HepG2 (cell line): ENCODE results near the gene COLEC12. TPM values are rescaled to one million over a fixed set of nuclear protein-coding genes. Genes with fewer than 3 reads are reported as not detected.

Experiments used
- ATAC-seq: fragments of 200-7000 bp; cut with Tn5 transposase; 3 replicates; pipeline ENCODE4 v1.9.1; 2020; ENCODE audit warnings: mild to moderate bottlenecking, moderate library complexity
- BruUV-seq: library from RNA; stranded (reverse); fragments of 400-500 nt; replicated peaks from 2 replicates; lab custom pipeline; 2021; lab: Mats Ljungman, UMichigan
- CTCF ChIA-PET: fragments of 300-600 bp; formaldehyde crosslinking; extraction: SDS; loops from one replicate; lab custom pipeline; 2021; ENCODE audit warnings: low total read pairs, inconsistent platforms, low intra/inter-chr PET ratio; lab: Yijun Ruan, JAX
- POLR2A ChIA-PET: fragments of 350-600 bp; sonication (Branson Sonifier 250); formaldehyde crosslinking; loops from one replicate; lab custom pipeline; 2020; ENCODE audit warnings: antibody characterized with exemption, inconsistent platforms; lab: Yijun Ruan, JAX
- DNase-seq: peaks from one replicate; pipeline ENCODE4 v3.0.0-alpha.2; 2015; ENCODE audit warnings: low spot score
- FAIRE-seq: peaks from 3 replicates; lab custom pipeline; 2011; peaks lifted over from hg19 to GRCh38; lab: Jason Lieb, UNC
- H2AFZ ChIP-seq: one replicate; pipeline ENCODE4 v1.6.1; 2011; ENCODE audit warnings: low read length, inconsistent platforms
- H3K27ac ChIP-seq: fragments of 300-600 bp; 3 replicates; pipeline ENCODE4 v1.8.0; 2011; ENCODE audit warnings: mixed run types, mild to moderate bottlenecking, mixed read lengths, low read length, inconsistent platforms; ENCODE audit not compliant: insufficient read depth; ENCODE audit errors: extremely low read length
- H3K27me3 ChIP-seq, 2 experiments: fragments of 200-600 bp in 1 of 2; 2 replicates in 1 of 2; 3 replicates in 1 of 2; pipeline versions ENCODE4 v1.6.0 to v1.8.0; 2011; ENCODE audit warnings: low read length in 2 of 2, mild to moderate bottlenecking in 2 of 2, moderate library complexity in 2 of 2, inconsistent platforms in 1 of 2; ENCODE audit not compliant: insufficient read depth in 2 of 2, control insufficient read depth in 1 of 2
- H3K36me3 ChIP-seq, 2 experiments: fragments of 200-600 bp in 1 of 2; replicated peaks in 1 of 2; 2 replicates in 1 of 2; 3 replicates in 1 of 2; pipeline versions ENCODE4 v1.5.1 to v1.8.0; 2011; ENCODE audit warnings: low read length in 2 of 2, inconsistent platforms in 1 of 2; ENCODE audit not compliant: insufficient read depth in 2 of 2, control insufficient read depth in 1 of 2
- H3K4me1 ChIP-seq: 2 replicates; pipeline ENCODE4 v1.5.1; 2012; ENCODE audit warnings: low read length, inconsistent platforms; ENCODE audit not compliant: insufficient read depth
- H3K4me2 ChIP-seq: 2 replicates; pipeline ENCODE4 v1.6.0; 2011; ENCODE audit warnings: low read depth, low read length, inconsistent platforms
- H3K4me3 ChIP-seq, 3 experiments: fragments of 200-600 bp in 1 of 3; sonication (generic), shearing (Covaris generic) in 1 of 3; replicated peaks in 1 of 3; 2 replicates each; pipeline ENCODE4 v1.5.1; 2011 to 2016; ENCODE audit warnings: low read length in 3 of 3, inconsistent platforms in 2 of 3, low read depth in 2 of 3, mild to moderate bottlenecking in 2 of 3, control low read depth in 1 of 3, mixed read lengths in 1 of 3; ENCODE audit not compliant: insufficient read depth in 1 of 3
- H3K79me2 ChIP-seq: one replicate; pipeline ENCODE4 v1.6.1; 2011; ENCODE audit warnings: low read length, inconsistent platforms; ENCODE audit not compliant: insufficient read depth
- H3K9ac ChIP-seq: 2 replicates; pipeline ENCODE4 v1.6.0; 2011; ENCODE audit warnings: mild to moderate bottlenecking, low read depth, low read length, inconsistent platforms; ENCODE audit not compliant: insufficient read depth
- H3K9me3 ChIP-seq: 2 replicates; pipeline ENCODE4 v1.5.1; 2012; ENCODE audit warnings: mild to moderate bottlenecking, low read length
- H4K20me1 ChIP-seq: 2 replicates; pipeline ENCODE4 v1.6.0; 2011; ENCODE audit warnings: inconsistent platforms, mild to moderate bottlenecking, low read length, moderate library complexity; ENCODE audit not compliant: insufficient read depth
- FOXJ3 ChIP-seq: sonication (generic); formaldehyde crosslinking; IDR thresholded peaks from 2 replicates; pipeline ENCODE4 v1.4.0; 2020; ENCODE audit warnings: missing genetic modification reagents, mild to moderate bottlenecking, borderline replicate concordance
- JUND ChIP-seq: sonication (generic); formaldehyde crosslinking; IDR thresholded peaks from 2 replicates; pipeline ENCODE4 v1.8.0; 2022; ENCODE audit warnings: mild to moderate bottlenecking, missing genetic modification reagents
- MBD4 ChIP-seq: IDR thresholded peaks from 2 replicates; pipeline ENCODE4 v1.6.1; 2012; ENCODE audit warnings: low read length, inconsistent platforms, borderline replicate concordance
- NFRKB ChIP-seq: fragments of 450-650 bp; IDR thresholded peaks from 2 replicates; pipeline ENCODE4 v1.6.1; 2017
- RXRB ChIP-seq: IDR thresholded peaks from 2 replicates; pipeline ENCODE4 v1.6.1; 2016; ENCODE audit warnings: borderline replicate concordance, missing genetic modification reagents, missing compliant biosample characterization
- SATB2 ChIP-seq: sonication (generic); formaldehyde crosslinking; IDR thresholded peaks from 2 replicates; pipeline ENCODE4 v1.5.0; 2020; ENCODE audit warnings: missing genetic modification reagents
- STAT5B ChIP-seq: sonication (generic); formaldehyde crosslinking; IDR thresholded peaks from 2 replicates; pipeline ENCODE4 v1.4.0; 2020; ENCODE audit warnings: missing genetic modification reagents
- TOPORS ChIP-seq: sonication (generic); formaldehyde crosslinking; IDR thresholded peaks from 2 replicates; pipeline ENCODE4 v1.8.0; 2023; ENCODE audit warnings: mild to moderate bottlenecking, missing genetic modification reagents
- ZNF567 ChIP-seq: sonication (generic); formaldehyde crosslinking; IDR thresholded peaks from 2 replicates; pipeline ENCODE4 v1.8.1; 2023; ENCODE audit warnings: mild to moderate bottlenecking, missing genetic modification reagents, borderline replicate concordance
- ZNF569 ChIP-seq: sonication (generic); formaldehyde crosslinking; IDR thresholded peaks from 2 replicates; pipeline ENCODE4 v1.5.0; 2020; ENCODE audit warnings: mild to moderate bottlenecking, missing genetic modification reagents, moderate library complexity, borderline replicate concordance
- ZNF841 ChIP-seq: sonication (generic); formaldehyde crosslinking; IDR thresholded peaks from 2 replicates; pipeline ENCODE4 v1.8.1; 2023; ENCODE audit warnings: missing genetic modification reagents, borderline replicate concordance
- WGBS: methylation state at CpG from one replicate; pipeline ENCODE4 v1.1.6; 2017; ENCODE audit warnings: low lambda C conversion rate; 5-methylcytosine and 5-hydroxymethylcytosine counted together
- in situ Hi-C: cut with HindIII; loops from 2 replicates; pipeline ENCODE4 v1.10.0; 2017; ENCODE audit warnings: low pct_unique_long_range_greater_than_20kb; ENCODE audit not compliant: extremely low pct_ligation_motif_present
- intact Hi-C: fragments of 100-400 bp; cut with micrococcal nuclease; formaldehyde crosslinking; loops from one replicate; pipeline ENCODE4 v1.10.0; 2022; ENCODE audit not compliant: unreplicated experiment
- polyA plus RNA-seq, 8 experiments: library from polyadenylated mRNA; depleted of rRNA in 3 of 8; stranded (reverse) in 7 of 8; unstranded in 1 of 8; fragments of >200 nt; fragmentation: Illumina TruSeq in 4 of 8; extraction: Trizol in 4 of 8; gene quantifications; 2 replicates each; pipeline versions ENCODE4 v1.2.1 to v1.2.3, GENCODE V29; 2011 to 2016; ENCODE audit warnings: low read depth in 4 of 8, missing spikeins in 1 of 8, mixed read lengths in 1 of 8; ENCODE audit not compliant: insufficient read depth in 1 of 8
- total RNA-seq, 5 experiments: library from RNA; depleted of rRNA; stranded (reverse); fragments of >200 nt; fragmentation: Illumina TruSeq; extraction: Trizol; gene quantifications; 2 replicates each; pipeline ENCODE4 v1.2.3, GENCODE V29; 2016; ENCODE audit warnings: low read depth in 1 of 5
- TF ChIP-seq, protein P1 (sequence below): sonication (generic); formaldehyde crosslinking; IDR thresholded peaks from 2 replicates; pipeline ENCODE4 v1.4.0; 2020; ENCODE audit warnings: missing genetic modification reagents, borderline replicate concordance
- TF ChIP-seq, protein P2 (sequence below): sonication (generic); formaldehyde crosslinking; IDR thresholded peaks from 2 replicates; pipeline ENCODE4 v1.8.0; 2022; ENCODE audit warnings: mild to moderate bottlenecking, missing genetic modification reagents, moderate library complexity
- TF ChIP-seq, protein P3 (sequence below): sonication (generic); formaldehyde crosslinking; IDR thresholded peaks from 2 replicates; pipeline ENCODE4 v1.4.0; 2020; ENCODE audit warnings: missing genetic modification reagents
- TF ChIP-seq, protein P4 (sequence below): sonication (generic); formaldehyde crosslinking; IDR thresholded peaks from 2 replicates; pipeline ENCODE4 v1.9.0; 2021; ENCODE audit warnings: missing genetic modification reagents, borderline replicate concordance

Gene COLEC12
- total and polyA plus RNA-seq, 2 of the 13 experiments (the other 11 are each of a cell fraction or from before 2014, with no cell fraction given), result 0.02 to 0.11 TPM

DNA sequence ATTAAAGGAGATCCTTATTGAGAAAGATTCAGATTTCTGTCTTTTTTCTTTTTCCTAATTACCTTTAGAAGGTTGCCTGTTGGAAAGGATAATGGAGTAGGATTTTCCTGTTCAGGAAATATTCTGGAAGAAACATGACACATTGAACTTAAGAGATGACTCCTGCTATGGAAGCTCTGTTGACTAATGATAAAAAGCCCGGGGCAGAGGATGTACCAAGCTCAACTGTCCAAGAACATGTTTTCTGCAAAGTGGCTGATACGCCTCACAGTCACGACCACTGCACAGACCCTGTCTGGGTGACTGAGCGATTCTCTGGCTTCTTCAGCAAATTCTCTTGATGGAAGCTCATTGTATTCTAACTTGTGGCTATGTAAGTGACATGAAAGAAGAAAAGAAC, 146.5 kb downstream of the COLEC12 start:
- DNase-seq (no peak), ATAC-seq (no peak), FAIRE-seq (no peak)
- POLR2A ChIA-PET, result no interaction called here
- TF ChIP-seq JUND (CRISPR knock-in tag) (no peak), TOPORS (CRISPR knock-in tag) (no peak), NFRKB (no peak), MBD4 (no peak), ZNF841 (no peak), STAT5B (CRISPR knock-in tag) (no peak), ZNF567 (CRISPR knock-in tag) (no peak), ZNF569 (CRISPR knock-in tag) (no peak), SATB2 (CRISPR knock-in tag) (no peak), RXRB (CRISPR knock-in tag) (no peak), FOXJ3 (no peak)
- TF ChIP-seq, protein P1, sequence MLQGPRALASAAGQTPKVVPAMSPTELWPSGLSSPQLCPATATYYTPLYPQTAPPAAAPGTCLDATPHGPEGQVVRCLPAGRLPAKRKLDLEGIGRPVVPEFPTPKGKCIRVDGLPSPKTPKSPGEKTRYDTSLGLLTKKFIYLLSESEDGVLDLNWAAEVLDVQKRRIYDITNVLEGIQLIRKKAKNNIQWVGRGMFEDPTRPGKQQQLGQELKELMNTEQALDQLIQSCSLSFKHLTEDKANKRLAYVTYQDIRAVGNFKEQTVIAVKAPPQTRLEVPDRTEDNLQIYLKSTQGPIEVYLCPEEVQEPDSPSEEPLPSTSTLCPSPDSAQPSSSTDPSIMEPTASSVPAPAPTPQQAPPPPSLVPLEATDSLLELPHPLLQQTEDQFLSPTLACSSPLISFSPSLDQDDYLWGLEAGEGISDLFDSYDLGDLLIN, result no peak
- TF ChIP-seq, protein P2, sequence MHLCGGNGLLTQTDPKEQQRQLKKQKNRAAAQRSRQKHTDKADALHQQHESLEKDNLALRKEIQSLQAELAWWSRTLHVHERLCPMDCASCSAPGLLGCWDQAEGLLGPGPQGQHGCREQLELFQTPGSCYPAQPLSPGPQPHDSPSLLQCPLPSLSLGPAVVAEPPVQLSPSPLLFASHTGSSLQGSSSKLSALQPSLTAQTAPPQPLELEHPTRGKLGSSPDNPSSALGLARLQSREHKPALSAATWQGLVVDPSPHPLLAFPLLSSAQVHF (CRISPR knock-in tag), result no peak
- TF ChIP-seq, protein P3, sequence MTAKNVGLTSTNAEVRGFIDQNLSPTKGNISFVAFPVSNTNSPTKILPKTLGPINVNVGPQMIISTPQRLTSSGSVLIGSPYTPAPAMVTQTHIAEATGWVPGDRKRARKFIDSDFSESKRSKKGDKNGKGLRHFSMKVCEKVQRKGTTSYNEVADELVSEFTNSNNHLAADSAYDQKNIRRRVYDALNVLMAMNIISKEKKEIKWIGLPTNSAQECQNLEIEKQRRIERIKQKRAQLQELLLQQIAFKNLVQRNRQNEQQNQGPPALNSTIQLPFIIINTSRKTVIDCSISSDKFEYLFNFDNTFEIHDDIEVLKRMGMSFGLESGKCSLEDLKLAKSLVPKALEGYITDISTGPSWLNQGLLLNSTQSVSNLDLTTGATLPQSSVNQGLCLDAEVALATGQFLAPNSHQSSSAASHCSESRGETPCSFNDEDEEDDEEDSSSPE, result no peak
- TF ChIP-seq, protein P4, sequence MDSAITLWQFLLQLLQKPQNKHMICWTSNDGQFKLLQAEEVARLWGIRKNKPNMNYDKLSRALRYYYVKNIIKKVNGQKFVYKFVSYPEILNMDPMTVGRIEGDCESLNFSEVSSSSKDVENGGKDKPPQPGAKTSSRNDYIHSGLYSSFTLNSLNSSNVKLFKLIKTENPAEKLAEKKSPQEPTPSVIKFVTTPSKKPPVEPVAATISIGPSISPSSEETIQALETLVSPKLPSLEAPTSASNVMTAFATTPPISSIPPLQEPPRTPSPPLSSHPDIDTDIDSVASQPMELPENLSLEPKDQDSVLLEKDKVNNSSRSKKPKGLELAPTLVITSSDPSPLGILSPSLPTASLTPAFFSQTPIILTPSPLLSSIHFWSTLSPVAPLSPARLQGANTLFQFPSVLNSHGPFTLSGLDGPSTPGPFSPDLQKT (CRISPR knock-in tag), result no peak
- Histone ChIP-seq H3K27ac (no peak overlapping the region), H3K4me1 (peaks cover 33% of the 10 kb centered on the region), H4K20me1 (no peaks in the 10 kb centered on the region), H3K36me3 (no peaks in the 10 kb centered on the region), H3K9ac (no peak overlapping the region), H3K4me2 (no peak overlapping the region), H3K4me3 (no peak overlapping the region), H2AFZ (no peak overlapping the region), H3K27me3 (no peaks in the 10 kb centered on the region; a peak in 1 of 5 replicates), H3K79me2 (no peaks in the 10 kb centered on the region), H3K9me3 (no peaks in the 10 kb centered on the region)
- CTCF ChIA-PET, result no interaction called here
- BruUV-seq, result no TSS peak
- intact Hi-C loops (no loop called here), in situ Hi-C loops (no loop called here)
- WGBS, result 44% methylated on average over 4 of the region's 4 CpGs
